Activated CD4-positive, alpha-beta T cell treated with anti-CD3 and anti-CD28 coated beads, Interleukin-10, Interleukin-2, amounts not matched to agents 100 ng/mL and 50 ng/mL, durations not matched to agents 16 hours and 8 hours (primary cell): ENCODE measurements around the gene TRIOBP.
"Not testable (repeated sequence)": the region's sequence is repeated elsewhere in the genome, so short reads cannot be mapped to it uniquely, and the experiment has no call there.

ENCODE experiments used
- DNase-seq: peaks from one replicate; pipeline ENCODE4 v3.0.0-alpha.2; 2020

Gene TRIOBP

GRCh38 chr22:37696657-37697537 lies at the start of gene TRIOBP:
Gene TRIOBP (plus strand): TSS chr22:37697048. CDS start chr22:37701366, 4,318 bp downstream.
- DNase-seq: peak; percentile 91

GRCh38 chr22:37647317-37647716 lies 49.5 kb upstream of the TRIOBP start:
- no peak for DNase-seq

- DNase-seq: no peak
These were observed 48.9 kb upstream of the TRIOBP start for GRCh38 chr22:37647928-37648327.

GRCh38 chr22:37650463-37651136 lies 46.2 kb upstream of the TRIOBP start:
- no peak for DNase-seq

GRCh38 chr22:37654563-37655251 lies 42.1 kb upstream of the TRIOBP start:
- no peak for DNase-seq

- no peak for DNase-seq
These were observed 41.6 kb upstream of the TRIOBP start for GRCh38 chr22:37655252-37655563.

- DNase-seq: not testable (repeated sequence)
These were observed 40.3 kb upstream of the TRIOBP start for GRCh38 chr22:37656583-37656982.

- DNase-seq: no peak
These were observed 39.2 kb upstream of the TRIOBP start for GRCh38 chr22:37657590-37658132.

GRCh38 chr22:37658133-37659065 lies 38.4 kb upstream of the TRIOBP start, which contains the start of gene PDXP:
Gene PDXP (plus strand): TSS chr22:37658723. CDS start chr22:37658783, 60 bp downstream.
- peak; percentile 99 for DNase-seq

GRCh38 chr22:37659066-37659896 lies 37.6 kb upstream of the TRIOBP start:
- peak; percentile 51 for DNase-seq

GRCh38 chr22:37659897-37660708 lies 36.7 kb upstream of the TRIOBP start:
- DNase-seq: no peak

- DNase-seq: no peak
These were observed 36.2 kb upstream of the TRIOBP start for GRCh38 chr22:37660709-37661045.

GRCh38 chr22:37661160-37661924 lies 35.5 kb upstream of the TRIOBP start:
- DNase-seq: no peak

- no peak for DNase-seq
These were observed 34.8 kb upstream of the TRIOBP start for GRCh38 chr22:37662039-37662438.

- no peak for DNase-seq
These were observed 33.2 kb upstream of the TRIOBP start for GRCh38 chr22:37663521-37664140.

GRCh38 chr22:37664249-37665101 lies 32.4 kb upstream of the TRIOBP start:
- DNase-seq: no peak

- no peak for DNase-seq
These were observed 31.4 kb upstream of the TRIOBP start for GRCh38 chr22:37665487-37665886.

- no peak for DNase-seq
These were observed 27.3 kb upstream of the TRIOBP start for GRCh38 chr22:37669586-37669985.
